ENCODE data around the gene KDELR1.

The KDELR1 gene

DNA sequence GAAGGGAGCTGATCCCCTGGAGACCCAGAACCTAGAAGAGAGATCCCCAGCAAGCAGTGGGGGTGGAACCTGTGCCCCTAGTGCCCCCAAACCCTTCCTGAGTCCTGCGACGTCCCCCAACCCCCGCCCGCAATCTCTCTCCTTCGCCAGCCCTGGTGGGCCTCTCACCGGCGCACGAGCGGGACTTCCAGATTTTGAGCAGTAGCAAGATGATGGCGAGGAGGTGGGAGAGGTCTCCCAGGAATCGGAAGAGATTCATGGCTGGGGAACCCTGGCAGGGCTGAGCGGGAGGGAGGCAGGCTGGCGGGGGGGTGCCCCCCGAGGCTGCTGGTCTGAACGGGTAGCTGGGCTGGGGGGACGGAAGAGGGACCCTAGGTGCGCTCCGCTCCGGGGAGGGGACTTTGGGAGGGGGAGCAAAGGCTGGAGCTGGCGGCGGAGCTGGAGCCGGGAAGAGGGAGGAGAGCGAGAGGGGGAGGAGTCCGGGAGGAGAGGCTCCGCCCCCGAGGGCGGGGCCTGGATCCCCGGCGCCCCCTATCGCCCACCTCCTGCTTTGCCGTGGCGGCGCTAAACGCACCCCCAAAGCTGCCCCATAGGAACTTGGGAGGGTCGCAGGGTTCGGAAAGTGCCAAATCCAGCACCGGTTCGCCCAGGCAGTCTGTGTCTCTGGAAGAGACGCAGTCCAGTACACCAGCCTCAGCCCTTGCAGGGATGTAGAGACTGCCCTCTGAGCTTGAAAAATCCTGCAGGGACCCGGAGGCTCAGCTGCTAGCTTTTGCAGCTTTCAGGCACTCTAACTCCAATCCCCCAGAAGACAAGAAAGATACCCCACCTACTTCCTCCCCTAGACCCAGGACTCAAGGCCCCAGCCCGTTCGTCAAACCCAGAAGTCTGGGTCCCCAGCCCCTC lies at the start of gene KDELR1:
TSS of gene KDELR1 (minus strand) at position 452 of the 906 bp plus-strand sequence. CDS start at position 259, 193 bp downstream.
- FAIRE-seq, result no peak

DNA sequence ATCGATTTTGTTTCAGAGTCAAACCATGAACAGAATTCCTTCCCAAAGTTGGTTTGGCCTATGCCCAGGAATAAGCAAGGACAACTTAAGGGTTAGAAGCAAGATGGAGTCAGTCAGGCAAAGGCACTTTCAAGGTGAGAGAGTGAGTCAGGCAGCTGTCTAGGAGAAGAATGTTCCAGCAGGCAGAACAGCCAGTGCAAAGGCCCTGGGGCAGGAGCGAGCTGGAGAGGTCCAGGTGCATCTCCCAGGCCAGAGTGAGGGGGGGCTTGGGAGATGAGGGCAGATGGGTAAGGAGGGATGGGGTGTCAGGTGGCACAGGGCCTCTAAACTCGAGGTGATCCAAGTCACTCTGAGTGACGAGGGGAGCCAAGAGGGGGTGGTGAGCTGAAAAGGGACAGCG lies 45.2 kb upstream of the KDELR1 start:
- no peak for FAIRE-seq

DNA sequence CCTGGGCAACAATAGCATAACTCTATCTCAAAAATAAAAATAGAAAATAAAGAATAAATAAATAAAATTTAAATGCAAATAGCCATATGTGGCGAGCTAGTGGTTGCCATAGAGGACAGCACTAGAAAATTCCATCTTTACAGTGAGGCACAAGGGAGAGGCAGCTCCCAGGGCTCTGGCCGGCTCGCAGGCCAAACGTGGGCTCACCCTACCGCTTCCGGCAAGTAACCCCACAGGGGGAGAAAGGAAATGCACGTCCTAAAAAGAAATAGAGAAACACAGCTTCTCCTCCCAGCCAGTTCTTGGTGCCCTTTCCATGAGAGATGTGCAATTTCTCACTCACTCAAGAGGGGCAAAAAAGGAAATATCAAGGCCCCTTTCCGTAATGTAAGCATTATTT lies 42.0 kb upstream of the KDELR1 start:
- no peak for FAIRE-seq

DNA sequence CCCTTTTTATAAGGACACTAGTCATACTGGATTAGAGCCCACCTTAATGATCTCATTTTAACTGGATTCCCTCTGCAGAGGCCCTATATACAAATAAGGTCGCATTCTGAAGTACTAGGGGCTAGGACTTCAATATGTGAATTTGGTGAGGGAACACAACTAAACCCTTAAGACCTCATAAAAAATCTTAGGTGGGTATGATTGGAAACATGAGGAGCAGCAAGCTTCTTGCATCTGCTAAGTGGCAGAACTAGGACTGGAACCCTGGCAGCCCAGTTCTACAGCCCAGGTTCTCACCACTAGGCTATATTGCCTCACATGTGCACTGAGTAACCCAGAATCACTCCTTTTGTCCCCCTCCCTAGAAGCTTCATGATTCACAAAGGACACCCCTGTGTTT lies 37.3 kb upstream of the KDELR1 start:
- no peak for FAIRE-seq

DNA sequence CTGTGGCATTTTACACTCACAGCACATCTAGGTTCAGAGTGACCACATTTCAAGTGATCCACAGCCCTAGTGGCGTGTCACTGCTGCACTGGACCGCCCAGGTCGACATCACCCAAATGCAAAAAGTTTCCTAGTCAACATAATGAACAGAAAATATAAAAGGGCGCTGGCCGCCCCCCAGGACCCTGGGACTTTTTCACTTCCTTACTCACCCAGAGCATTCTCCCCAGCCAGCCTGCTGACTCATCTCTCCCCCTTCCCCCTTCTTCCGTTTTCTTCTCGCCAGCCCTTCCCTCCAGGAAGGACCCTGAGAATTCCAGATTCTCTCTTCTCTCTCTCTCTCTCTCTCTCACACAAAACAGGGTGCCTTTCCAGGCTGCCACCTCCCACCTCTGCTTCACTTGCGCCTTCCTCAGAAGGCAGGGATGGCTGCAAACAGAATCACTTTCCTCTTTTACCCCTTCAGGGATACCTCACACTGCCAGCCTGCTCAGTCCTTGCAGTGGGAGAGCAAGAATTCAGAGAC lies 33.4 kb upstream of the KDELR1 start:
- no peak for FAIRE-seq

DNA sequence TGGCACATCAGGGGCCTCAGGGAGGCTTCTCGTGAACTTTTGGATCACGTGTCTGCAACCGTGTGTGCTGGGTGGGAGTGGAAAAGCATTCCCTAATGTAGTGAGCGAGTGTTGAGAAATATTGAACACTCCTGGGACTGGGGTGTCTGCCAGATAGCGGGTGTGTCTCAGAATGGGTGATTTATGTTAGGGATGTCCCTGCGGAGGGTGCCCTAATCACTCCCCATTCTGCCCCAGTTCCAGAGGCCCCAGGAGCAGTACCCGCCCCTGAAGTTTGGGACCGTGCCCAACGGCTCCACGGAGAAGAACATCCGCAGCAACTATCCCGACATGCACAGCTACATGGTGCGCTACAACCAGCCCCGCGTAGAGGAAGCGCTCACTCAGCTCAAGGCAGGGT lies 30.2 kb upstream of the KDELR1 start:
- no peak for FAIRE-seq

DNA sequence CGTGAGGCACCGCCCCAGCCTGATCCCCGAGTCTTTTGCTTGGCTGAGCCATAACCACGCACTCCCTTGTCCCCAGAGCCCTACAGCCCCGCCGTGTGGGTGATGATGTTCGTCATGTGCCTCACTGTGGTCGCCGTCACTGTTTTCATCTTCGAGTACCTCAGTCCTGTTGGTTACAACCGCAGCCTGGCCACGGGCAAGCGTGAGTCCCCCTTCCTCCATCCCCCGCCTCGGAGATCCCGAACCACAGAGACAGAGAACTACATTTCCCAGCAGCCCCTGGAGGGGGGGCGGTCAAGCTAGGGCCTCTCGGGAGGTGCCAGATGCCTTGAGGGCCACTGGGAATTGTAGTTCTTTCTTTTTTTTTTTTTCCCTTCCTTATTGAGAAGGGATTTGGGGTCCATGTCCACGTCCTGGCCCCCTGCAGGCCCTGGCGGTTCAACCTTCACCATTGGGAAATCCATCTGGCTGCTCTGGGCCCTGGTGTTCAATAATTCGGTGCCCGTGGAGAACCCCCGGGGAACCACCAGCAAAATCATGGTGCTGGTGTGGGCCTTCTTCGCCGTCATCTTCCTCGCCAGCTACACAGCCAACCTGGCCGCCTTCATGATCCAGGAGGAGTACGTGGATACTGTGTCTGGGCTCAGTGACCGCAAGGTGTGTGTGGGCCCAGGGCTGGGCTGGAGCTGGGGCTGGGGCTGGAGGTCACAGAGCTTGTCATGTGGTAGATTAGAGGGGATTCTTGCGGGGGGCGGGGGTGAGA lies 28.0 kb upstream of the KDELR1 start:
- no peak for FAIRE-seq

DNA sequence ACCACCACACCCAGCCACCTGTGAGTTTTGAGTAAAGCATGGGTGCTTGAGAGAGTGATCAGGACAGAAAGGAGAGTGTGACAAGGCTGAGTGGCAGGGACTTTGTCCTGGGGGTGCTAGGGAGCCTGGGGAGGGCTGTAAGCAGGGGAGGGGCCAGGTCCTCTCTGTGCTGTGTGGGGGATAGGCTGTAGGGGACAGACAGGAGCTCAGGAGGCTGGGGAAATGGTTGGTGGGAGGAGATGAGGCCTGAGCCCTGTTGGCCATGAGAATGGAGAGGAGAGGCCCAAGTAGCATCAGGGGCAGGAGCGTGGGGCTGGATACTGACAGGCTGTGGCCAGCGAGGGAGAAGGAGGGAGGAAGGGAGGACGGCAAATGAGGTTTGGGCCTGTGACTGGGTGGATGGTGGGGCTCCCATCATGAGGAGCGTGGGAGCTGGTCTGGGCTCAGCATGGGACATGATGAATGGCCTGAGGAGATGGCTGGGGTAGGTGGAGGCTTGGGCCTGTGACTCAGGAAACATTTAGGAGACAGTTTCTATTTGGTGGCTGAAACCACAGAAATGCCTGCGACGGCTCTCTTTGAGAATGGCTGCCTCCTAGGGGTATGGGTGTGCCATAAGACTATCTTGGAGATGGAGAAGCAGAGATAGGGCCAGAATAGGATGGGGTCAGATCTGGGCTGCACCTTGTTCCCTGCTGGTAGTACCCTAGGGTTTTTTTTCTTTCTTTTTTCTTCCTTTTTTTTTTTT lies 27.1 kb upstream of the KDELR1 start:
- no peak for FAIRE-seq

DNA sequence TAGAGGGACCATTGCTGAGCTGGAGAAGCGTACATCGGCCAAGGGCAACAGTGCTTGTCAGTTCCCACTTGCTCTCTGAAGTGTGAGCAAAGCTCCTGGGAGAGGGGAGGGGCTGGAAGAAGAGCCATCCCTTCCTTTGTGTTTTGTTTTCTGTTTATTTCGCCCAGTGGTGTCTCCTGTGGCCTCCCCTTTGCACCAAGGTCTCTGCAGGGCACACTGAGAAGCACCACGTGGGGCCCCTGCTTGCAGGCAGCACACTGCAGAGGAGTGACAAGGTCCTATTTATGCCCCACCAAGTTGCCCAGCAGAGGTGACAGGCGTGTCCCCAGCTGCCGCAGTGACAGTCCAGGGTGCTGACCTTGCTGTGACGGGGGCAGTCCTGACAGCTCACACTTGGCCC lies 26.1 kb upstream of the KDELR1 start:
- no peak for FAIRE-seq

DNA sequence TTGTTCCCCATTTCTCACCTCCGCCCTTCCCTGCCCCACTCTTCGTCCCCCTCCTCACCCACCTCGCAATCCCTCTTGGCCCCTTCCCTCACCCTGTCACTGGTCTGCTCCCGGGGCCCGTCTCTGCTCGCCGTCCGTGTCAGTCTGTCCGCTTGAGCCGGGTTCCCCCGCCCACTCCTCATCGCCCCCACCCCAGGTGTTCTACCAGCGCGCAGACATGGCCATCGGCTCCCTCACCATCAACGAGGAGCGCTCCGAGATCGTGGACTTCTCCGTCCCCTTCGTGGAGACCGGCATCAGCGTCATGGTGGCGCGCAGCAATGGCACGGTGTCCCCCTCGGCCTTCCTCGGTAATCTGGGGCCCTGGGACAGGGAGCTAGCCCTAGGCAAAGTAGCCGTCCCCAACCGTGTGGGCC lies 24.5 kb upstream of the KDELR1 start:
- FAIRE-seq, result no peak

DNA sequence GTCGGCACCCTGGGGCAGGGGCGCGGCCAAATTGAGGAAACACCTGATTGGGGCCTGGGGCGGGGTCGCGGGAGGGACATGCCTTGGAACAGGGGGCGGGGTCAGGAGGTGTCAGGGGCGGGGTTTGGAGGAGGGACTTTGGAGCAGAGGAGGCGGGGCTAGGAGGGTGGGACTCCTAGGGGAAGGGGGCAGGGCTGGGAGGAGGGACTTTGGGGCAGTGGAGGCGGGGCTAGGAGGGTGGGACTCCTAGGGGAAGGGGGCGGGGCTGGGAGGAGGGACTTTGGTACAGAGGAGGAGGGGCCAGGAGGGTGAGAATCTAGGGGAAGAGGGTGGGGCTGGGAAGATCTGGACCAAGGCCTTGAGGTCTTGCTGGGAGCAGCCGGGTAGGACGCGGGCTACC lies 24.0 kb upstream of the KDELR1 start:
- no peak for FAIRE-seq

DNA sequence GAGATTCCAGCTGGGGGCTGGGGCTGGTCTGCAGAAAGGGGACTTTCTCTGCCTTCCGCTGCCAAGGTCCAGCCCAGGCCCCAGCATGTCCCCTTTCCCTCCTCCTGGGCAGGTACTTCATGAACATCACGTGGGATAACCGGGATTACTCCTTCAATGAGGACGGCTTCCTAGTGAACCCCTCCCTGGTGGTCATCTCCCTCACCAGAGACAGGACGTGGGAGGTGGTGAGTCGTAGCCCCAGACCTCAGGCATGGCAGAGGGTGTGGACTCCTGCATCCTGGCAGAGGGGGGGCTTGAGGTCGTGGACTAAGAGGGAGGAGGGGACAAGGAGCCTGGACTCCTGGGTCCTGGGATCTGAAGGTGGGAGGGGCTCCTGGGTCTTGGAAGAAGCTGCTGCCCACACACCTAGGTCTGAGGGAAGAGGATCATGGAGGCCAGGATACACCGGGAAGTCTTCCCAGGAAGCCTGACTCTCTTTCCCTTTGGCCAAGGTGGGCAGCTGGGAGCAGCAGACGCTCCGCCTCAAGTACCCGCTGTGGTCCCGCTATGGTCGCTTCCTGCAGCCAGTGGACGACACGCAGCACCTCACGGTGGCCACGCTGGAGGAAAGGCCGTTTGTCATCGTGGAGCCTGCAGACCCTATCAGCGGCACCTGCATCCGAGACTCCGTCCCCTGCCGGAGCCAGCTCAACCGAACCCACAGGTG lies 22.7 kb upstream of the KDELR1 start:
- FAIRE-seq, result no peak

DNA sequence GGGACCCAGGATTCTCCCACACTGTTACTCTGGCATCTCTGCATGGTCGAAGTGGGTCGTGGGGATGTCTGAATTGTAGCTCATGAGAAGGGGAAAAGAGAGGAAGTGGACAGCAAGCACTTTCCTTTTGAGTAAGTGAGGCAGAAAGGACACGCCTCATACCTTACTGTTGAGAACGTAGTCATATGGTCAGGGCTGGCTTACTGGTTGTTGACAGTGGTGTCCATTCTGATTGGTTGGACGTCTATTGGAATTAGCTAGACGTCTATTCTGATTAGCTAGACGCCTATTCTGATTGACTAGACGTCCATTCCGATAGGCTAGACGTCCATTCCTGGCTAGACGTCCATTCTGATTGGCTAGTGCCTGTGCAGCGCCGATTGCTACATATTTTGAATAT lies 14.5 kb upstream of the KDELR1 start:
- FAIRE-seq, result no peak

DNA sequence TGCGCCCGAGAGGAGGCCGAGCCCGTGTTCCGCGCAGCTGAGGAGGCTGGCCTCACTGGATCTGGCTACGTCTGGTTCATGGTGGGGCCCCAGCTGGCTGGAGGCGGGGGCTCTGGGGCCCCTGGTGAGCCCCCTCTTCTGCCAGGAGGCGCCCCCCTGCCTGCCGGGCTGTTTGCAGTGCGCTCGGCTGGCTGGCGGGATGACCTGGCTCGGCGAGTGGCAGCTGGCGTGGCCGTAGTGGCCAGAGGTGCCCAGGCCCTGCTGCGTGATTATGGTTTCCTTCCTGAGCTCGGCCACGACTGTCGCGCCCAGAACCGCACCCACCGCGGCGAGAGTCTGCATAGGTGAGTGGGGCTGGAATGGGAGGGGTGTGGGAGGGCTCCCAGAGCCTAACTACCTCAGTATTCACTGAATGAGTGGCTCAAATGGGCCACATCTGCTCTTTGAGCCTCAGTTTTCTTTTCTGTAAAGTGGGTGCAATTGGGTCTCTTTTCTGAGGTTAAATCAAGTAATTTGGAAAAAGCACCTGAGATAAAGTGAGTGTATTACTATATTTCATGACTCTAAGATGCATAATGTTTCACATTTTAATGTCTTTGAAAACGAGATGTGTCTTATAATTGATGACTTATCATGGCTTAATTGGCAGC lies 13.8 kb upstream of the KDELR1 start:
- no peak for FAIRE-seq

DNA sequence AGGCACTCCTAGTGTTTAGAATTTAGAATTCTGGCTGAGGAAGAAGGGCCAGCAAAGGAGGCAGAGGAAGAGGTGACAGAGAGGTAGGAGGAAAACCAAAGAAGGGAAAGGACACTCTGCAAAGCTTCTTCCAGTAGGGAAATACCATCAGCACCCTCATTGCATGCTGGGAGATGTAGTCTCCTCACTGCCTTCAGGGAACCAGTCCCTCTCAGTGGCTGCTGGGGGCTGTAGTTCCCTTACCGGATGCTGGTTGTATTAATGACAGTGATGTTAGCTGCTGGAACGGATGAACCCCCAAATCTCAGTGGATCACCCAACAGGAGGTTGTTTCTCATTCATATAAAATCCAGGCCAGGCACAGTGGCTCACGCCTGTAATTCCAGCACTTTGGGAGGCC lies 12.3 kb upstream of the KDELR1 start:
- FAIRE-seq, result no peak

DNA sequence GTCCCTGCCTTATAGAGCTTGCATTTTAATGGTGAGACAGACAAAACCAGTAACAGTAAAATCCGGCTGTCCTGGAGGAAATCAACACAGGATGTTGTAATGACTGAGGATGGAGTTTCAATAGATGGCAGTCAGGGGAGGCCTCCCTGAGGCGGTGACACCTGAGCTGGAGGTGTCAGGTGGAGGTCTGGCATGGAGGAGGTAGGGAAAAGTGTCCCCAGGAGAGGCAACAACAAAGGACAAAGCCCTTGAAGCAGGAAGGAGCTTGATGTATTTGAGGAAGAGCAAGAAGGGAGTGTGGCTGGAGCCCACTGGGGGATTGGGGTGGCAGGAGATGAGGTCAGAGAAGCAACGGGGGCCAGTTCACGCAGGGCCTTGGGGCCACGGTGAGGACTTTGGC lies 9.9 kb upstream of the KDELR1 start:
- no peak for FAIRE-seq

DNA sequence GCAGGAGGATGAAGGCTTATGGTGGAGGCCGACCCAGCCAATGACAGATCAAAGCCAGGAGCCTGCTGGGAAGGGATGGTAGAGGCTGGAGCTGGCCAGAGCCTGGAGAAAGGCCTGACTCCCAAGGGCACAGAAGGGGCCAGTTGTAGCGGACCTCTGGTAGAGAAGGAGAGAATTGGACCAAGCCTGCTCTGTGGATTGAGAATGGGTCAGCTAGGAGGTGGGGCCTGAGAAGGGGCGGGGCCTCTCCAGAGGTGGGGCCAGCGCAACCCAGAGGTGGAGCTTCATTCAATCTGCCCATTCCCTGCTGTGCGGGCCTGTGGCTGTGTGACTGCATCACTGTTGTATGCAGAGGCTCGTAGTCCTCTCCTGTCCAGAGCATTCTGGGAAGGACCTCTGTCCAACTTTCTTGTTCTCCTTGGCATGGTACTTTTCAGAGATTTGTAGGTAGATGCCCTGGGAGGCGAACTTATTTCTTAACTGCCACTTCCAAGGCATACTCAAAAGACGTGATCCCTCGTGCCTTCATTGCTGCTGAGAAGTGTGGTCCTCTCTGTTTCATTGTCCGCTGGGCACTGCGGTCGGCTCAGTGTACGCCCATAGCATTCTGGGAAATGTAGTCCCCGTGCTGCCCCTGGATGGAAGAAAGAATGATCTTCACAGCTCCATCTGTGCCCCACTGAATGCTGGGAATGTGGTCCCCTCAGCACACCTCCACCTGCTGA lies 8.8 kb upstream of the KDELR1 start:
- no peak for FAIRE-seq

DNA sequence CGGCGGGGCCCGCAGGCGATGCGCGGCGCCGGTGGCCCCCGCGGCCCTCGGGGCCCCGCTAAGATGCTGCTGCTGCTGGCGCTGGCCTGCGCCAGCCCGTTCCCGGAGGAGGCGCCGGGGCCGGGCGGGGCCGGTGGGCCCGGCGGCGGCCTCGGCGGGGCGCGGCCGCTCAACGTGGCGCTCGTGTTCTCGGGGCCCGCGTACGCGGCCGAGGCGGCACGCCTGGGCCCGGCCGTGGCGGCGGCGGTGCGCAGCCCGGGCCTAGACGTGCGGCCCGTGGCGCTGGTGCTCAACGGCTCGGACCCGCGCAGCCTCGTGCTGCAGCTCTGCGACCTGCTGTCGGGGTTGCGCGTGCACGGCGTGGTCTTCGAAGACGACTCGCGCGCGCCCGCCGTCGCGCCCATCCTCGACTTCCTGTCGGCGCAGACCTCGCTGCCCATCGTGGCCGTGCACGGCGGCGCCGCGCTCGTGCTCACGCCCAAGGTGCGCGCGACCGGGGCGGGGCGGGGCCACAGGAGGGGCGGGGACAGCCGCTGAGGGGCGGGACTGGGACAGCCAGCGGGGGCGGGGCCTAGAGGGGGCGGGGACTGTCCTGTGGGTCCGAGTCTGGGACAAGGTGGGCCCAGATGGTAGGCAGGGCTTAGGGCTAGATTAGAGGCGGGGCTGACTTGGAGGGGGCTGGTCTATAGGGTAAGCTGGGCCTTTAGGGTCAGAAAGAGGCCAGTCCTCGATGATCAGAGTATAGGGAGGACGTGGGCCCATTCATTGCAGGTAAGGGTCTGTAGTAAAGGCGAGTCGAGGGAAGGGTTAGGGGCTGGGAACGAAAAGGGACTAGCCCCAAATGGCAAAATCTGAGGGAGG lies 7.3 kb upstream of the KDELR1 start:
- FAIRE-seq, result no peak

DNA sequence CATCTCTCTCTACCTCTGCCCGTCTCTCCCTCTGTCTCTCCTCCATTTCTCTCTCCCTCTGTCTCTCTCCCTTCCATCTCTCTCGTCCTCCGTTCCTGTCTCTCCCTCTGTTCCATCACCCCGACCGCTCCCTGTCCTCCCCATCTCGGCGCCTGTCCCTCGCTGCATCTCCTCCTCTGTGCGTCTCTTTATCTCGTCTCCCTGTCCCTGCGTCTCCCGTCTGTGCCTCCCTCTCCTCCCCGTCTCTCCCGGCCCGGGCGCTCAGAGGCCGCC lies 6.7 kb upstream of the KDELR1 start:
- FAIRE-seq, result no peak

All from endometrium (tissue), 2 donors.